ENCODE measurements around the gene CALML4.

- TF ChIP-seq, protein P1, sequence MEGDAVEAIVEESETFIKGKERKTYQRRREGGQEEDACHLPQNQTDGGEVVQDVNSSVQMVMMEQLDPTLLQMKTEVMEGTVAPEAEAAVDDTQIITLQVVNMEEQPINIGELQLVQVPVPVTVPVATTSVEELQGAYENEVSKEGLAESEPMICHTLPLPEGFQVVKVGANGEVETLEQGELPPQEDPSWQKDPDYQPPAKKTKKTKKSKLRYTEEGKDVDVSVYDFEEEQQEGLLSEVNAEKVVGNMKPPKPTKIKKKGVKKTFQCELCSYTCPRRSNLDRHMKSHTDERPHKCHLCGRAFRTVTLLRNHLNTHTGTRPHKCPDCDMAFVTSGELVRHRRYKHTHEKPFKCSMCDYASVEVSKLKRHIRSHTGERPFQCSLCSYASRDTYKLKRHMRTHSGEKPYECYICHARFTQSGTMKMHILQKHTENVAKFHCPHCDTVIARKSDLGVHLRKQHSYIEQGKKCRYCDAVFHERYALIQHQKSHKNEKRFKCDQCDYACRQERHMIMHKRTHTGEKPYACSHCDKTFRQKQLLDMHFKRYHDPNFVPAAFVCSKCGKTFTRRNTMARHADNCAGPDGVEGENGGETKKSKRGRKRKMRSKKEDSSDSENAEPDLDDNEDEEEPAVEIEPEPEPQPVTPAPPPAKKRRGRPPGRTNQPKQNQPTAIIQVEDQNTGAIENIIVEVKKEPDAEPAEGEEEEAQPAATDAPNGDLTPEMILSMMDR (IDR thresholded peaks at IDR 0.05), result no peak
- TF ChIP-seq POLR2A (IDR thresholded peaks at IDR 0.05), result no peak
Measured at GRCh38 chr15:68232937-68233336, 27.8 kb upstream of the CALML4 start.

Measured in Peyer's patch (tissue), 4 donors.